ENCODE results near the gene SLC16A10. TPM values are rescaled to one million over a fixed set of nuclear protein-coding genes. Genes with fewer than 3 reads are reported as not detected.

SLC16A10 gene
- total RNA-seq, 2 donors from 2014 or later: 4.9 to 6.5 TPM

GRCh38 chr6:111274593-111275217 lies 187.4 kb downstream of the SLC16A10 start:
- Mint-ChIP-seq H3K27me3 (ENCODE audit: low read depth) (no peaks in the 10 kb centered on the region), H3K36me3 (ENCODE audit: insufficient read depth in 2 of 2) (peaks cover 30 to 53% of the 10 kb centered on the region in 2 donors), H3K4me3 (no peak overlapping the region), H3K4me1 (ENCODE audit: low read depth) (peaks cover 8% of the 10 kb centered on the region), H3K9me3 (peaks cover 11% of the 10 kb centered on the region in 2 donors), H3K27ac (no peak overlapping the region)
- DNase-seq (no peak), ATAC-seq (replicated peaks in 1 of 2) (no peak)

- H3K9me3 Mint-ChIP-seq: peaks cover 11% of the 10 kb centered on the region in 2 donors
- peaks cover 29 to 56% of the 10 kb centered on the region in 2 donors for H3K36me3 Mint-ChIP-seq (ENCODE audit: insufficient read depth in 2 of 2)
- no peak for ATAC-seq (replicated peaks in 1 of 2)
- H3K27ac Mint-ChIP-seq: no peak overlapping the region
- no peaks in the 10 kb centered on the region for H3K27me3 Mint-ChIP-seq (ENCODE audit: low read depth)
- no peak for DNase-seq
- H3K4me3 Mint-ChIP-seq: no peak overlapping the region
- peaks cover 8% of the 10 kb centered on the region for H3K4me1 Mint-ChIP-seq (ENCODE audit: low read depth)
Observed at GRCh38 chr6:111276335-111276734, 189.0 kb downstream of the SLC16A10 start.

- Mint-ChIP-seq H3K9me3 (peaks cover 11% of the 10 kb centered on the region in 2 donors), H3K27me3 (ENCODE audit: low read depth) (no peaks in the 10 kb centered on the region), H3K36me3 (ENCODE audit: insufficient read depth in 2 of 2) (peaks cover 29 to 56% of the 10 kb centered on the region in 2 donors), H3K4me1 (ENCODE audit: low read depth) (peaks cover 8% of the 10 kb centered on the region), H3K4me3 (no peak overlapping the region), H3K27ac (no peak overlapping the region)
- DNase-seq (no peak), ATAC-seq (replicated peaks in 1 of 2) (no peak)
Observed at GRCh38 chr6:111276736-111277135, 189.4 kb downstream of the SLC16A10 start.

GRCh38 chr6:111277819-111278218 lies 190.5 kb downstream of the SLC16A10 start:
- Mint-ChIP-seq H3K4me1 (ENCODE audit: low read depth) (peaks cover 15% of the 10 kb centered on the region), H3K9me3 (peaks cover 11% of the 10 kb centered on the region in 2 donors), H3K36me3 (ENCODE audit: insufficient read depth in 2 of 2) (peaks cover 29 to 50% of the 10 kb centered on the region in 2 donors), H3K4me3 (no peak overlapping the region), H3K27ac (no peak overlapping the region), H3K27me3 (ENCODE audit: low read depth) (no peaks in the 10 kb centered on the region)
- ATAC-seq (replicated peaks in 1 of 2) (no peak), DNase-seq (no peak)

- no peak overlapping the region for H3K4me3 Mint-ChIP-seq
- peaks cover 15% of the 10 kb centered on the region for H3K4me1 Mint-ChIP-seq (ENCODE audit: low read depth)
- H3K27ac Mint-ChIP-seq: no peak overlapping the region
- DNase-seq (no peak), ATAC-seq (replicated peaks in 1 of 2) (no peak)
- no peaks in the 10 kb centered on the region for H3K27me3 Mint-ChIP-seq (ENCODE audit: low read depth)
- peaks cover 27 to 43% of the 10 kb centered on the region in 2 donors for H3K36me3 Mint-ChIP-seq (ENCODE audit: insufficient read depth in 2 of 2)
- peaks cover 7 to 9% of the 10 kb centered on the region in 2 donors for H3K9me3 Mint-ChIP-seq
Observed at GRCh38 chr6:111278731-111279130, 191.4 kb downstream of the SLC16A10 start.

- H3K4me1 Mint-ChIP-seq (ENCODE audit: low read depth): peaks cover 8% of the 10 kb centered on the region
- H3K9me3 Mint-ChIP-seq: peaks cover 0 to 4% of the 10 kb centered on the region in 2 donors
- H3K27ac Mint-ChIP-seq: peak overlapping the region; percentile 40
- DNase-seq (no peak), ATAC-seq (replicated peaks in 1 of 2) (no peak)
- no peak overlapping the region for H3K4me3 Mint-ChIP-seq
- H3K36me3 Mint-ChIP-seq (ENCODE audit: insufficient read depth in 2 of 2): peaks cover 18 to 30% of the 10 kb centered on the region in 2 donors
- no peaks in the 10 kb centered on the region for H3K27me3 Mint-ChIP-seq (ENCODE audit: low read depth)
Observed at GRCh38 chr6:111280445-111280955, 193.2 kb downstream of the SLC16A10 start.

Other genes with a start within 250 kb of the SLC16A10 start
- gene AMD1, start 212.7 kb upstream of the SLC16A10 start, total RNA-seq: 10 to 100 TPM; 55.5 to 61.4 TPM
- gene GTF3C6, start 128.8 kb upstream of the SLC16A10 start, total RNA-seq: 10 to 100 TPM; 62.3 to 67.6 TPM
- 10 to 100 TPM; 34.8 to 41.4 TPM for gene RPF2, start 105.5 kb upstream of the SLC16A10 start, total RNA-seq